GM21825 (cell line): ENCODE results near the gene TNIK.

Experiments
- ATAC-seq: cut with Tn5 transposase; IDR thresholded peaks from one replicate; pipeline ENCODE4 v1.9.1; 2021; ENCODE audit warnings: mild to moderate bottlenecking, moderate library complexity; ENCODE audit not compliant: unreplicated experiment

TNIK gene

GRCh38 chr3:171113716-171114115 lies 346.5 kb downstream of the TNIK start:
- ATAC-seq = no peak

GRCh38 chr3:171110715-171111114 lies 349.5 kb downstream of the TNIK start:
- ATAC-seq = no peak

DNA sequence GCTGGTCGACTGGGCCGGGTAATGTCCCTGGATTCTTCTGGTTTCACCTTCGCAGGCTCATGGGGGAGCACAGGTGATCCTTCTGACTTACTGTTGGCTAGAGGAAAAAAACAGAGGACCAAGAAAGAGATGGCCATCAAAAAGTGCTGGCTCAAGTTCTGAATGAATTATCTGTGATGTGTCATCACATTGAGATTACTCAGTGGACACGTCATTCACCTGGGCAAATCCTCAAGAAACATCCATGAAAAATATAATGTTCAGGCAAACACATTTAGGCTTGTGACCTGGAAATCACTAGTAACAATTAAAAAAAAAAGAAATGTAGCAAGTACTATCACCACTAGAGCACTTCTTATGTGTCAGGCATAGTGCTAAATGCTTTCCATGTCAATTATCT lies 352.1 kb downstream of the TNIK start:
- no peak for ATAC-seq

- no peak for ATAC-seq
Observed at GRCh38 chr3:171103185-171103584, 357.0 kb downstream of the TNIK start.

- ATAC-seq = no peak
Observed at GRCh38 chr3:171101982-171102641, 358.1 kb downstream of the TNIK start.

- ATAC-seq = no peak
Observed at GRCh38 chr3:171099911-171100310, 360.3 kb downstream of the TNIK start.

- ATAC-seq = peak; percentile 94
Observed at GRCh38 chr3:171095063-171095462, 365.1 kb downstream of the TNIK start.

- no peak for ATAC-seq
Observed at GRCh38 chr3:171094411-171094810, 365.8 kb downstream of the TNIK start.

DNA sequence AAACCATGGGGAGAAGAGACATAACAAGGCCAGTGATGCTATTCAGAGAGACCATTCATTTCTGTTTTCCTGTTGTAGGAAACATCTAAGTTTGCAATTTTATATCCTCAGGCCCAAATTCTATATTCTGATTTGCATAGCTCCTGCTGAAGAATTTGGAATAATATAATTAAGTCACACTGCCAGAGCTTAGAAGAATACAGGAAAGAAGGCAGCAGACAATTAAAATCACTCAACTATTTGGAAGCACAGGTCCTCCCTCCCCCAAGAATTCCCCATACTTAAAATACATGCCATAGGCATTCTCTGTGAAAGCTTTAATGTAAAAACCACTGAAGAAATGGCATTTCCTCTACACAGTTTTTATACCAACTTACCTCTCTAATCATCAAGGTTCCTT lies 366.7 kb downstream of the TNIK start:
- no peak for ATAC-seq

- ATAC-seq = no peak
Observed at GRCh38 chr3:171092467-171092911, 367.7 kb downstream of the TNIK start.

- ATAC-seq = no peak
Observed at GRCh38 chr3:171090321-171090720, 369.9 kb downstream of the TNIK start.

- ATAC-seq = no peak
Observed at GRCh38 chr3:171088964-171089754, 371.0 kb downstream of the TNIK start.

DNA sequence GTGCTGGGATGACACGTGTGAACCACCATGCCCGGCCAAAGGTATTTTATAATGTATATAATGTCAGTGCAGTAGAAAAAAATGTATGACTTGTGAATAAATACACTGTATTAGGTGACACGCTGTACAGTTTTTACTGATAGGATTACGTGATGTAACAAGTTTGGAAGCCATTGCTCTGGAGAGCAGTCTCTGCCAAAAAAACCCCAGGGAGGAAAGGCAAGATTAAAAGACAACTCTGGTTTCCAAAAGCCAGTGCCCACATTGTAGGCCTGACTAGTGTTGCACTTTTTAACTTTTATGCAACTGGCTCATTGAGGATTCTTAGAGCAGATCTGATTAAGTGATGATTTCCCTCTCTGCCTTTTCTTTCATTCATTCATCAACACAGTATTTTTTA lies 371.7 kb downstream of the TNIK start:
- no peak for ATAC-seq

- no peak for ATAC-seq
Observed at GRCh38 chr3:171086914-171087313, 373.3 kb downstream of the TNIK start.

GRCh38 chr3:171077261-171077660 lies 382.9 kb downstream of the TNIK start:
- ATAC-seq = no peak

- ATAC-seq = no peak
Observed at GRCh38 chr3:171072432-171072831, 387.8 kb downstream of the TNIK start.

DNA sequence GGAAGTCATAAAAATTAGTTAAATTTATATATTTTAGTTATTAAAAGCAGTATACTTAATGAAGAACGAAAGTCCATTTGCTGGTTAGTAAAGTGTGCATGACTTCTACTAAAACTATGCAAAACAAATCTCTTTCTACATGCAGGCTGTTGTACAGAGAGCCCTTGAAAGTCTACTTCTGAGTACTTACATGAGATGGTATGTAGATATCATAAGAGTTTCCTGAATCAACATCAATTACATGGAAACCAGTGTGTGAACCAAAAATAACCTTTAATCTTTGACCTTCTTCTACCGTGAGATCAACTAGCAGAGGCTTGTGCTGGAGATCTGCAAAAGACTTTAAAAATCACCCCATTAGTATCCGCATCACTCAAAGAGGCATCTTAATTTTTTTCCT lies 391.5 kb downstream of the TNIK start:
- ATAC-seq = no peak

- ATAC-seq = no peak
Observed at GRCh38 chr3:171066206-171066605, 394.0 kb downstream of the TNIK start.

DNA sequence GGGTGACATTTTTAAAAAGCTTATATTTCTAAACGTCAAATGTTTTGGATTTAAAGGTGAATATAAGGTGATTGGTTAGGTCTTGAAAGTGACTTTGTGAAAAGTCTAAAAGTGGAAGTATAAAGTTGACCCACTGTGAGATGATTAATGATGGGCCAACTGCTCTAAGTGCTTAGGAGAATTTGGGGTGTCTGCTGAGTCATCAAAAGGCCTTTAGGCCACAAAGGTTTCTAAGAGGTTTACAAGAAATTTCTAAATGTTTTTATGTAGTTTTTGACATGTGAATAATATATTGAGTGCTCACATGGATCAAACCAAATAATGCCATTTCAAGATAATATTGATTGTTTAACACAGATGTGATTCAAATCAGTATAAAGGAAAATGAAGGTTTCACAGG lies 394.5 kb downstream of the TNIK start:
- no peak for ATAC-seq

DNA sequence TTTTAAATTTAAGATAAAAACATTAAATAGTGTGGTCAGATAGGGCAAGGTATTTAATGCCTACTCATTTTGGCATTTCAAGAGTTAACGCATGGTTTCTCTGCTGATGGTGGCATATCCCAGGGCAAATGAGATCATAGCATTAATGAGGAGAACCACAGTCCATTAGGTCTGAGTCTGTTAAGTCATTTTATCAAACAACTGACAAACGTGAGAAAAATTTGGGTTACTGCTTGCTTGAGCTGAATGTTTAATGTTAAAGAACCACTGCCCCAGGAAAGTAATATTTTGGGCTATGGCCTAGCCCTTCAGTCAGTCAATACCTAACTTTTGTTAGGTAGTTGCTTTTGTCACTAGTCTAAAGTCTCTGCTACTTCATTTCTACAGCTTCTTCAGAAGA lies 395.7 kb downstream of the TNIK start:
- ATAC-seq = no peak

GRCh38 chr3:171061749-171062148 lies 398.5 kb downstream of the TNIK start:
- ATAC-seq = no peak

GRCh38 chr3:171059978-171060377 lies 400.2 kb downstream of the TNIK start:
- ATAC-seq = no peak
